ENCODE results near the gene IER2. TPM values are rescaled to one million over a fixed set of nuclear protein-coding genes. Genes with fewer than 3 reads are reported as not detected.
A peak's percentile ranks its signal among the peaks of the same experiment; 100 is the strongest.

Gene IER2
- total and polyA plus RNA-seq, 2 experiments from 2014 or later, result 30.4 to 84.0 TPM

GRCh38 chr19:13137290-13137794 is 12.9 kb upstream of the IER2 start:
- 95% methylated on average over 23 to 28 of the region's 28 CpGs for WGBS, 2 experiments (ENCODE audit: low coverage in 1 of 2, low lambda C conversion rate in 2 of 2, missing lambda C conversion rate in 2 of 2)
- H3K4me2 ChIP-seq (ENCODE audit: unreplicated experiment), result no peak overlapping the region
- H3K79me2 ChIP-seq (ENCODE audit: insufficient read depth), result peaks cover 60% of the 10 kb centered on the region
- in situ Hi-C loops (cut with MboI), result no loop called here
- no peak overlapping the region for H3K27ac ChIP-seq
- peaks cover 24% of the 10 kb centered on the region for H3K4me1 ChIP-seq (ENCODE audit: insufficient read depth)
- H3K9me3 ChIP-seq (ENCODE audit: low read depth), result no peaks in the 10 kb centered on the region
- peaks cover 10% of the 10 kb centered on the region; the same call in 1 of the 2 replicates for H4K20me1 ChIP-seq (ENCODE audit: insufficient read depth)
- H3K4me3 ChIP-seq, result no peak overlapping the region
- no peak overlapping the region for H2AFZ ChIP-seq
- H3K9me2 ChIP-seq (ENCODE audit: insufficient read depth), result no peaks in the 10 kb centered on the region
- no peak overlapping the region for H3K9ac ChIP-seq
- H3K36me3 ChIP-seq (ENCODE audit: low read depth), result peaks cover 18% of the 10 kb centered on the region
- H3K27me3 ChIP-seq (replicated peaks; ENCODE audit: insufficient read depth), result no peaks in the 10 kb centered on the region
- DNase-seq, result no peak
- no peak for TF ChIP-seq EZH2phosphoT487 (IDR thresholded peaks at IDR 0.05; ENCODE audit: insufficient read depth, low read depth)
- TF ChIP-seq EZH2 (IDR thresholded peaks at IDR 0.05; ENCODE audit: insufficient read depth, poor library complexity, severe bottlenecking), result no peak
- peaks cover 26% of the 10 kb centered on the region for H3F3A ChIP-seq (ENCODE audit: insufficient read depth)

GRCh38 chr19:13138171-13138915 is 11.9 kb upstream of the IER2 start:
- Histone ChIP-seq H3K36me3 (ENCODE audit: low read depth) (peaks cover 18% of the 10 kb centered on the region), H3K9me2 (ENCODE audit: insufficient read depth) (no peaks in the 10 kb centered on the region), H3K27ac (no peak overlapping the region), H3K79me2 (ENCODE audit: insufficient read depth) (peaks cover 53% of the 10 kb centered on the region), H4K20me1 (ENCODE audit: insufficient read depth) (peaks cover 3% of the 10 kb centered on the region; the same call in 1 of the 2 replicates), H3F3A (ENCODE audit: insufficient read depth) (peaks cover 27% of the 10 kb centered on the region), H3K9me3 (ENCODE audit: low read depth) (no peaks in the 10 kb centered on the region), H3K9ac (no peak overlapping the region), H3K27me3 (replicated peaks; ENCODE audit: insufficient read depth) (no peaks in the 10 kb centered on the region), H2AFZ (no peak overlapping the region), H3K4me2 (ENCODE audit: unreplicated experiment) (no peak overlapping the region), H3K4me1 (ENCODE audit: insufficient read depth) (peaks cover 20% of the 10 kb centered on the region), H3K4me3 (no peak overlapping the region)
- 91 to 92% methylated on average over 33 to 40 of the region's 40 CpGs for WGBS, 2 experiments (ENCODE audit: low coverage in 1 of 2, low lambda C conversion rate in 2 of 2, missing lambda C conversion rate in 2 of 2)
- DNase-seq, result no peak
- no peak for TF ChIP-seq EZH2 (IDR thresholded peaks at IDR 0.05; ENCODE audit: insufficient read depth, poor library complexity, severe bottlenecking)
- TF ChIP-seq EZH2phosphoT487 (IDR thresholded peaks at IDR 0.05; ENCODE audit: insufficient read depth, low read depth), result no peak
- in situ Hi-C loops (cut with MboI), result no loop called here

DNA sequence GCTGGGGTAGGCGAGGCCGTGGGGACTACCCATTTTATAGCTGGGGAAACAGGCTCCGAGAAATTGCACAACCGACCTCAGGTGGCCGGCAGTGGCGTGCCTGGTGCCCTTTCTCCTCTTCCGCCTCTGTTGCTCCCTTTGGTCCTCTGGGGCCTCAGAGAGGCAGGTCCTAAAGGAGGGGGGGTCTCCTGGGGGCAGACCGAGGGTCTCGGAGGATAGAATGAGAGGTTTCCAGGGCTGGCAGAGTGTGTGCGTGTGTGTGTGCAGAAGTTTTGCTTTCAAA is 11.4 kb upstream of the IER2 start:
- no peaks in the 10 kb centered on the region for H3K9me3 ChIP-seq (ENCODE audit: low read depth)
- no peak for TF ChIP-seq EZH2phosphoT487 (IDR thresholded peaks at IDR 0.05; ENCODE audit: insufficient read depth, low read depth)
- TF ChIP-seq EZH2 (IDR thresholded peaks at IDR 0.05; ENCODE audit: insufficient read depth, poor library complexity, severe bottlenecking), result no peak
- peaks cover 49% of the 10 kb centered on the region for H3K79me2 ChIP-seq (ENCODE audit: insufficient read depth)
- no peaks in the 10 kb centered on the region for H3K9me2 ChIP-seq (ENCODE audit: insufficient read depth)
- no peaks in the 10 kb centered on the region for H4K20me1 ChIP-seq (ENCODE audit: insufficient read depth)
- no peaks in the 10 kb centered on the region for H3K27me3 ChIP-seq (replicated peaks; ENCODE audit: insufficient read depth)
- 85 to 87% methylated on average over 9 to 10 of the region's 10 CpGs for WGBS, 2 experiments (ENCODE audit: low coverage in 1 of 2, low lambda C conversion rate in 2 of 2, missing lambda C conversion rate in 2 of 2)
- no peak overlapping the region for H3K4me2 ChIP-seq (ENCODE audit: unreplicated experiment)
- no peak overlapping the region for H3K9ac ChIP-seq
- H3F3A ChIP-seq (ENCODE audit: insufficient read depth), result peaks cover 27% of the 10 kb centered on the region
- H3K27ac ChIP-seq, result no peak overlapping the region
- H3K36me3 ChIP-seq (ENCODE audit: low read depth), result peaks cover 18% of the 10 kb centered on the region
- peaks cover 20% of the 10 kb centered on the region for H3K4me1 ChIP-seq (ENCODE audit: insufficient read depth)
- no peak overlapping the region for H2AFZ ChIP-seq
- in situ Hi-C loops (cut with MboI), result no loop called here
- H3K4me3 ChIP-seq, result no peak overlapping the region
- DNase-seq, result no peak

- H3K9ac ChIP-seq, result 0 out of 2 replicates have a peak overlapping the region, but pooled peaks have one; percentile 10
- no peaks in the 10 kb centered on the region for H3K27me3 ChIP-seq (replicated peaks; ENCODE audit: insufficient read depth)
- H2AFZ ChIP-seq, result no peak overlapping the region
- H3K4me1 ChIP-seq (ENCODE audit: insufficient read depth), result peaks cover 12% of the 10 kb centered on the region
- H3K9me3 ChIP-seq (ENCODE audit: low read depth), result no peaks in the 10 kb centered on the region
- DNase-seq, result no peak
- H3K79me2 ChIP-seq (ENCODE audit: insufficient read depth), result peaks cover 49% of the 10 kb centered on the region
- no peak overlapping the region for H3K4me3 ChIP-seq
- H3K4me2 ChIP-seq (ENCODE audit: unreplicated experiment), result no peak overlapping the region
- in situ Hi-C loops (cut with MboI), result no loop called here
- H3F3A ChIP-seq (ENCODE audit: insufficient read depth), result peaks cover 23% of the 10 kb centered on the region
- TF ChIP-seq EZH2phosphoT487 (IDR thresholded peaks at IDR 0.05; ENCODE audit: insufficient read depth, low read depth), result no peak
- TF ChIP-seq EZH2 (IDR thresholded peaks at IDR 0.05; ENCODE audit: insufficient read depth, poor library complexity, severe bottlenecking), result no peak
- no peaks in the 10 kb centered on the region for H4K20me1 ChIP-seq (ENCODE audit: insufficient read depth)
- 77 to 83% methylated on average over 8 to 11 of the region's 11 CpGs for WGBS, 2 experiments (ENCODE audit: low coverage in 1 of 2, low lambda C conversion rate in 2 of 2, missing lambda C conversion rate in 2 of 2)
- no peak overlapping the region for H3K27ac ChIP-seq
- no peaks in the 10 kb centered on the region for H3K9me2 ChIP-seq (ENCODE audit: insufficient read depth)
- peaks cover 23% of the 10 kb centered on the region; the same call in 1 of the 2 replicates for H3K36me3 ChIP-seq (ENCODE audit: low read depth)
These were observed 10.4 kb upstream of the IER2 start for GRCh38 chr19:13139633-13140311.
